ENCODE results near the gene ADAMTS9. TPM values are rescaled to one million over a fixed set of nuclear protein-coding genes. Genes with fewer than 3 reads are reported as not detected.

ADAMTS9 gene
- polyA plus RNA-seq, 2 of the 4 experiments (the other 2 are of a cell fraction) = 0.34 to 1.1 TPM

DNA sequence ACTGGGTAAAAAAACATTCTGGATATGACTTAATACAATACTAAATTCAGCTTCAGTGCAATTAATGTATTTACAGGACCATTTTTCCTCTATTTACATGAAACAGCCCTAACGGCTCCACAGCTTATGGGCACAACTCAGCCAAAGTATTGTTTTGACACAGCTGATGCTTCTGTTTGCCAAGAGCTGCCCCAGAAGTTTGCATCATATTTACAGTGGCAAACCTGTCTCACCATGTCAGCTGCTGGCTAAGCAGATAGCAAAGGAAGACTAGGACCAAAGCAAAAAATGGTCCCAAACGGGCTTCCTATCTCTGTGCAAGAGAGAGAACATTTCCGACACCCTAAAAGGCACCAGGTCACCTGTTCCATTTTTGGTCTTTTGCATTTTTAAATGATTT, 94.5 kb downstream of the ADAMTS9 start:
- CTCF ChIA-PET = no interaction called here

GRCh38 chr3:64591615-64592014, 96.2 kb downstream of the ADAMTS9 start:
- H3K9me3 ChIP-seq = no peaks in the 10 kb centered on the region
- no peak for FAIRE-seq
- WGBS (ENCODE audit: missing lambda C conversion rate) = 54% methylated on average over 1 of the region's 1 CpG
- no peak overlapping the region for H3K4me2 ChIP-seq
- ChIA-PET CTCF (no interaction called here), POLR2A (no interaction called here)
- no peaks in the 10 kb centered on the region for H3K4me1 ChIP-seq
- no peak for DNase-seq (ENCODE audit: low read depth in 1 of 2, low spot score in 1 of 2)
- no peak for ATAC-seq
- H3K4me3 ChIP-seq = no peak overlapping the region
- TF ChIP-seq RCOR1 (IDR thresholded peaks at IDR 0.05; ENCODE audit: low read depth, low read length) = no peak
- no peak for TF ChIP-seq EHF (CRISPR knock-in tag; IDR thresholded peaks at IDR 0.05)
- TF ChIP-seq HOXB5 (CRISPR knock-in tag; IDR thresholded peaks at IDR 0.05) = no peak
- TF ChIP-seq E2F6 (IDR thresholded peaks at IDR 0.05; ENCODE audit: borderline replicate concordance, low read depth) = no peak
- TF ChIP-seq ZFP36 (IDR thresholded peaks at IDR 0.05; ENCODE audit: borderline replicate concordance, partially characterized antibody) = no peak
- TF ChIP-seq ESRRA (IDR thresholded peaks at IDR 0.05; ENCODE audit: borderline replicate concordance, low read length) = no peak
- no peak for TF ChIP-seq USF2 (IDR thresholded peaks at IDR 0.05)
- no peak for TF ChIP-seq HMGXB4 (CRISPR knock-in tag; IDR thresholded peaks at IDR 0.05; ENCODE audit: borderline replicate concordance)
- TF ChIP-seq HOXB13 (CRISPR knock-in tag; IDR thresholded peaks at IDR 0.05; ENCODE audit: low read depth) = no peak
- TF ChIP-seq, protein P1, sequence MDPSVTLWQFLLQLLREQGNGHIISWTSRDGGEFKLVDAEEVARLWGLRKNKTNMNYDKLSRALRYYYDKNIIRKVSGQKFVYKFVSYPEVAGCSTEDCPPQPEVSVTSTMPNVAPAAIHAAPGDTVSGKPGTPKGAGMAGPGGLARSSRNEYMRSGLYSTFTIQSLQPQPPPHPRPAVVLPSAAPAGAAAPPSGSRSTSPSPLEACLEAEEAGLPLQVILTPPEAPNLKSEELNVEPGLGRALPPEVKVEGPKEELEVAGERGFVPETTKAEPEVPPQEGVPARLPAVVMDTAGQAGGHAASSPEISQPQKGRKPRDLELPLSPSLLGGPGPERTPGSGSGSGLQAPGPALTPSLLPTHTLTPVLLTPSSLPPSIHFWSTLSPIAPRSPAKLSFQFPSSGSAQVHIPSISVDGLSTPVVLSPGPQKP (IDR thresholded peaks at IDR 0.05; ENCODE audit: low read depth, low read length) = no peak
- H3K27ac ChIP-seq = no peak overlapping the region

More for the DNA sequence above, 94.5 kb downstream of the ADAMTS9 start:
- Histone ChIP-seq H3K4me3 (no peak overlapping the region), H3K9me3 (no peaks in the 10 kb centered on the region), H3K27ac (no peak overlapping the region), H3K4me2 (no peak overlapping the region), H3K4me1 (no peaks in the 10 kb centered on the region)
- TF ChIP-seq NPAS2 (CRISPR knock-in tag; IDR thresholded peaks at IDR 0.05; ENCODE audit: borderline replicate concordance) (no peak), NFE2L2 (conservative IDR thresholded peaks at IDR 0.05; ENCODE audit: low read length) (no peak), RCOR1 (IDR thresholded peaks at IDR 0.05; ENCODE audit: low read depth, low read length) (no peak), SMC3 (IDR thresholded peaks at IDR 0.05) (no peak), EHMT2 (IDR thresholded peaks at IDR 0.05; ENCODE audit: low read depth) (no peak), POLR2A (IDR thresholded peaks at IDR 0.05; ENCODE audit: low read length) (no peak), JUNB (IDR thresholded peaks at IDR 0.05) (no peak), PHF8 (IDR thresholded peaks at IDR 0.05; ENCODE audit: borderline replicate concordance, low read depth) (no peak), RAD21 (conservative IDR thresholded peaks at IDR 0.05 in 1 of 2, IDR thresholded peaks at IDR 0.05 in 1 of 2) (no peak), NR3C1 (IDR thresholded peaks at IDR 0.05) (no peak), EP300 (IDR thresholded peaks at IDR 0.05) (no peak)
- TF ChIP-seq, protein P2, sequence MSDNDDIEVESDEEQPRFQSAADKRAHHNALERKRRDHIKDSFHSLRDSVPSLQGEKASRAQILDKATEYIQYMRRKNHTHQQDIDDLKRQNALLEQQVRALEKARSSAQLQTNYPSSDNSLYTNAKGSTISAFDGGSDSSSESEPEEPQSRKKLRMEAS (IDR thresholded peaks at IDR 0.05) = no peak
- FAIRE-seq (no peak), ATAC-seq (no peak), DNase-seq (ENCODE audit: low read depth in 1 of 2, low spot score in 1 of 2) (no peak)
- WGBS (ENCODE audit: missing lambda C conversion rate) = 45% methylated on average over 3 of the region's 3 CpGs
- POLR2A ChIA-PET = no interaction called here
